Hematopoietic multipotent progenitor cell treated with erythropoietin and hydrocortisone succinate and interleukin-3 and kit ligand, for 17 days (in vitro differentiated cells): ENCODE measurements around the gene MYOM1.

Experiments
- DNase-seq: peaks from one replicate; pipeline ENCODE4 v3.0.0-alpha.2; 2015; ENCODE audit warnings: low spot score

Gene MYOM1

DNA sequence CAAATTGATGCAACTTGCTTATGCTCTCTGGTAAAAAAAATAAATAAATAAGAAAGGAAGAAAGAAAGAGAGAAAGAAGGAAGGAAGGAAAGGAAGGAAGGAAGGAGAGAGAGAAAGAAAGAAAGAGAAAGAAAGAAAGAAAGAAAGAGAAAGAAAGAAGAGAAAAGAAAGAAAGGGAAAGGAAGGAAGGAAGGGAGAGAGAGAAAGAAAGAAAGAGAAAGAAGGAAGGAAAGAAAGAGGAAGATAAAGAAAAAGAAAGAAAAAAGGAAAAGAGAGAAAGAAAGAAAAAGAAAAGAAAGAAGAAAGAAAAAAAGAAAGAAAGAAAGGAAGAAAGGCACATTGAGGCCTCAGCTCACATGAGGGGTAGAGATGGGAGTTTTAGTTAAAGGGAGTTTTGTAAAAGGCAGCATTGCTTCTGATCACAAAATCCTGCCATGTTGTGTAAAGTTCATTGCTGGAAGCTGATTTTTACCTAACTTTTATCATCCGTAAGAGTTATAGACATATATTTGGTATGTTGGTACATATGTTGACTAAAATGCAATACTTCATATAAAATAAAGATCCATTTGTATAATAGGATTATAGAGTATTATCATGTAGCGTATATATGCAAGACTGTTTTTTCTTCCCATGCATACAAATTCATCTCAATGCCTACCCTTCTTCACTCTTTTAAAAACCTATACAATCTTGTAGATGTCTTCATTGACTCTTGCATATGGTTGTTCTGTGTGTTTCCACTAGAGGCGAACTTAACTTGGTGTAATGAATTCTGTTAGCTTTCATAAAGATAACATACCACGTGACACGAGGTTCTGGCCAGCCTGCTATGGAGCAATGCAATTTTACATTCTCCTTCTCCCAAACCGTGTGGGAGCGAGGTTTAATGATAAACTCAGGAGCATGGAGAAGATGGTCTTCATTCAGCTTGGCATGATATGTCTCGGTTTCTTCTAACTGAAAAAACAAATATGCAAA is 32.8 kb downstream of the MYOM1 start:
- no peak for DNase-seq

DNA sequence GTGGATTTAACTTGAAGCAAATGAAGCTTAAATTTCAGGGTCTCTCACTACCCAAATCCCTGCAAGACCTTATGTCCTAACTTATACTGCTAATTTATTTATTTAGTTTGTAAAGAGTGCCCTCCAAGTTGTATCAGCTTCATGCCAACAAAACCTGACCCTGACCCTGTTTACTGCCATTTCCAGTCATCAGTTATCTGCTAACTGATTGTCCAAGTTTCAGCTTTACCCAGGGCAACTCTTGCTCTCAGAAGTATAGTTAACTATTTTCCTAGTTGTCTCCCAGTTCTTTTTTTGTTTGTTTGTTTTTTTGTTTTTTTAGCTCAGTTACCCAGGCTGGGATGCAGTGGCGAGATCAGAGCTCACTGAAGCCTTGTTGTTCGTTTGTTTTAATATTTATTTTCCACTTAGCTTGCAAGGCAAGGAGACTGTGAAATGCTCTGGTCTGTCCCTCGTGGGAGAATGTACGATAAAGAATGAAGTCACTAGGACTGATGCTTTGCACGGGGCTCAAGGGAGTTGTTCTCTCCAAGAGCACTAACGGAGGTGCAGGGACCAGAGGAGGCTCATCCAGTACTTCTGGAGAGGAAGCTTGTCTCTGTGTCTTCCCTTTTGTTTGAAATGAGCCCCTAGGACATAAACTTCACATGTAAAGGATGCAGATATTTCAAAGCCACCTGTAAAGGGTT is 35.3 kb downstream of the MYOM1 start:
- no peak for DNase-seq

DNA sequence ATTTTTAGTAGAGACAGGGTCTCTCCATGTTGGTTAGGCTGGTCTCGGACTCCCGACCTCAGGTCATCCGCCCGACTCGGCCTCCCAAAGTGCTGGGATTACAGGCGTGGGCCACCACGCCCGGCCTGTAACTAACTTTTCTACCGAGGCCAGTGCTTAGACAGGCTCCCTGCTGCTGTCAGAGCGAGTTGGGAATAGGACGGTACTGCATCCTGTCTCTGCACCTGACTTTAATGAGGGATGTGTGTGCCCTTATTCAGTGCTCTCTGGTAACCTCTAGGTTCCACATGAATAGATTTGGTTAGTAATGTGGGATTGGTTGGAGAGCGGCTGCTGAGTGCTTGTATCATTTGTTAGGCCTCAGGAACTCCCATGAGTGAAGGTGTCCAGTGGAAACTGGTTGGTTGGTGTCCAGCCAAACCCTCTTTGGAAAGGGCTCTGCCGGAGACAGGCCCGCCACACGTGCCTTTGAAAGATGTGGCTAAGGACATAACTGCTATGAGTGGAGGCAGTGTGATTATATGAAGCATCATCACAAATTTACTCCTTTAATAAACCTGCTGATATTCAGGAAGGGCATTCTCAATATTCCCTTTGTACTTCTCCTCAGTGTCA is 36.6 kb downstream of the MYOM1 start:
- no peak for DNase-seq

DNA sequence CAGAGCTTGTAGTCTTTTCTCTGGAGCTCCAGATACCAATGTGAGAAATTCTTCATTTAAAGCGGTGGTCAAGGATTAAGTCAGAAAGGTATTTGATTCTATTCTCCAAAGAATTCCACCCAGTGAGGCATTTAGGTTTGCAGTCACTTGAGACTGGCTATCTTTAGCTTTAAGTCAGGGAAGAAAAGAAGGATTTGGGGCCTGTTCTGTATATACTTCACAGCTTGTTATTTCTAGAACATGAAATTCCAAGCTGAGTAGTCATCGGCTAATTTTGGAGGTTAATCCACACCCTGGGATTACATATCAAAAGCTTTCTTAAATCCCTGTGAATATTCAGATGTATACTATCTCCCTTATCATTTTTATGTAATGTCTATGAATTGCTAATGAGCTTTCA is 39.4 kb downstream of the MYOM1 start:
- DNase-seq, result no peak

DNA sequence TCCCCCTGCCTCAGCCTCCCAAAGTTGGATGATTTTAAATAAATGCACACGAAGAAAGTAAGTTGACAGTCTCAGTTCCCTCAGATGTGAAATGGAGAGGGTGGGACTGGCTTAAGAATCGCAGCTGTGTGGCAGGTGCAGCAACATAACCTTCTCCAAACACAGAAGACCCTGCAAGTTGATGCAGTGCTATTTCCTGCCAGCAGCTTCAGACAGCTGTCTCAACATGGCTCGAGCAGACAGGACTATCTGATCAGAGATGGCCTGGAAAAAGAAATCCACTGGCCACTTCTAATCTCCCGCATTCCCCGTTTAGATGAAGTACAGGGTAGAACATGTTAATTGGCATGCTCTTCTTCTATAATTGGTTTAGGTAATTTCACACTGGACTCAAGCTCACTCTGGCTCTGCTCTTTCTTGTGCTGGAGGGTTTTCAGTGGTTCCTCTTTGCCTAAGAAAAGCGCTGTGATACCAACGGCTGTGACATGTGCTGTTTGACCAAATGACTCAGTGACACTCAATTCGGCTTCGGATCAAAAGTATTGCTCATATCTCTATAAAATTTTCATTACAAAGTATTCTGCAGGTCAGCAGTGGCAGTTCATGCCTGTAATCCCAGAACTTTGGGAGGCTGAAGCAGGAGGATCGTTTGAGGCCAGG is 40.2 kb downstream of the MYOM1 start:
- no peak for DNase-seq

DNA sequence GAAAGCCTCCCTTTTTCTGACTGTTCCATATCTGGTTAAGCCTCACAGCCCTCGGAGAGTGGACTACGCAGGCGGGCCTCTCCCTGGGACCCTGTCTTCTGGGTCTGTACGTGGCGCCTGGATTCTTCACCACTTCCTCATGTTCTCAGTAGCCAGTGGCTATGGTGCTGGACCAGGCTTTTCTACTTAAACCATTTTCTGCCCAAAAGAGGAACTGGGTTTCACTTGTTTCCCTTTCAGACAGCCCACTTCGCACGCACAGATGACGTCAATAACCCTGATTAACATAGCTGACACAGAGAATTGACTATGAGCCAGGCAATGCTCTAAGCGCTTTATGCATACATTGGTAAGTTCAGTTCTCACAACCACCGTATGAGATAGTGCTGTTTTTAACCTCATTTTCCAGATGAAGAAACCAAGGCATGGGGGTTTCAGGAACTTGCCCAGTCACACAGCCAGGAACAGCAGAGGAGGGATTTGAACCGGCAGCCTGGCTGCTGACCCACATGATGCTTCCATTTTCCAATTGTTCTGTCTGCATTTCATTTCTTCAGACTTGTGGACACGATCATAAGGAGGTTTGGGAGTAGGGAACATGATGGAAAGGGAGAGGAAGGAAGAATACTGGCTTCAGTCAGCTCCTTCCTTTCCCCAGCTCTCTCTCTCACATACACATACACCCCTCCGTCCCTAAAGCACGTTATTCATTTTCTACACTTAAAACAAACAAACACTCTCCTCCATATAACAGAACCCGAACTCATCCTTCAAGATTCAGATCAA is 41.7 kb downstream of the MYOM1 start:
- peak; percentile 33 for DNase-seq

DNA sequence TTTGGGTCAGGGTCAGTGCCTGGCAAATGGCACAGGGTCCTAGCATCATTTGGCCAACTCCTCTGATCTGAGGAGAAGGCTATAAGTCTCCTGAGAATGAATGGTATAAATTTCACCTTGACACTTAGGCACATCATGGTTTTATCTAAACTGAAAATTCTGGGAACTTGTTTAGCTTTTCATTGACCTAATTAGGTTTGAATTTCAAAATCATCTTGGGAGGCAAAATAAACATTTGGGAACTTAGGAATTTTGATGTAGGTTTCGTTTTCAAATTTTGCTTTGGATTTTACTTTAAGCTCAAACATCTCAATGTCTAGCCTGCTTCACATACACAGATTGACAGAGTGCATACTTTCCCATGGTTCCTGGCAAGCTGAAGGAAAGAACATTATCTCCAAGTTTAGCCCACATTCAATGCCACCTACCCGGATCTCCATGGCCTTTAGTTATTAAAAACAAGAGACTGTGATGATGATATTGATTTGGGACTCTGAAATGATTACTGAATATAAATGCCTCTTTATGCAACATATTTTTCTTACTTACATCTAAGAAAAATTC is 44.5 kb downstream of the MYOM1 start:
- no peak for DNase-seq

DNA sequence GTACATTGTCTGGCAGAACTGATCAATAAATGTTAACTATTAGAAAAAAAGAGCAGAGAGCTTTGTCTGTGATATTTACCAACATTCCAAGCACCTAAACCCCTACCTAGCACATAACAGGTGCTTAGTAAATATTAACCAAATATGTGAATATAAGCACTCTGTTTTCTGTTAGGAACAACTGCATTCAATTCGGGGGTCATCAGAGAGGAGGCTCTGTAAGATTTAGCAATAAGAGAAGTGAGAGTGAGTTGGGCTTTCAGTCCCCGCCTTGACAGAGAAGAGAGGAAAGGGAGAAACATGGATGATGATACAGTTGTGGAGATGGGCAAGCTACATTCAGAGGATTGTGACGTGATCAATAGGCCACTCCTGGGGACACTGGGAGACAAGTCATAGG is 47.7 kb downstream of the MYOM1 start:
- no peak for DNase-seq

DNA sequence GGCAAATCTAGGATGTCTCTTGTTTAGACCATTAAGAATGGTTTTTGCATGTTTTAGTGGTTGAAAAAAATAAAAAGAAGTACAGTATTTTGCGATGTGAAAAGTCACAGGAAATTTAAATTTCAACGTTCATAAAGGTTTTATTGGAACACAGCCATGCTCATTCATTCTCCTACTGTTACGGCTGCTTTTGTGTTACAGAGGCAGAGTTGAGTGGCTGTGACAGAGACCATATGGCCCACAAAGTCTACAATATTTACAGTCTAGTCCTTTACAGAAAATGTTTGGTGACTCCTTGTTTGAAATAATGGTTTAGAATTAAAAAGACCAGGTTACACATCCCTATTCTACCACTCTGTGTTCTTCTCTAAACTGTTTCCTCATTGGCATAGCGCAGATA is 48.1 kb downstream of the MYOM1 start:
- no peak for DNase-seq

DNA sequence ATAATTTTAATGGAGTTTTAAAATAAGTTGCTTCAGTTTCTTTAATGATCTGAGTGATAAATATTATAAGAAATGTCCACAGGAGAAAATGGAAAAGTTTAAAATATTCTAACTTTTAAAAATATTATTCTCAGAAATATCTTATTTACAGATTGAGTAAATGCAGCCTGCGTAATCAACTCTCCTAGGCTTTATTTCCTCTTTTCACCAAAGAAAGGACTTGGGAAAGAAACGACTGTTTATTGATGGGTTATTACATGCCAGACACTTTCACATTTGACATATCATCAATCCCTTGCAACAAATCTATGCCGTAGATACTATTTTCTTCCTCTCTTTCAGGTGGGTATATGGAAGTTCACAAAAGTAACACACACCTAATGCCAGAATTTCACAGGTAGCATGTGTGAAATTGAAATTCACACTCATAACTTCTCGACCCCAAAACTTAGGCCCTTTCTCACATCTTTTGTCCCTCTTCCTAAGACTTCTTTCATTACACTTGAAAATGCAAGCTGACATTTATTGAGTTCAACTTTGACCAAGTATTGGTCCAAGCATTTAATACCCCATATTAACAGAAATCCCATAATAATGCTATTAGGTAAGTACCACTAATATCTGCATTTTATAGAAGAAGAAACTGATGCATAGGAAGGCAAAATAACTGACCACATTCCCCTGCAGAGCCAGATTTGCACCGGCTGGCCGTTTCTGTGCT is 49.2 kb downstream of the MYOM1 start:
- no peak for DNase-seq

DNA sequence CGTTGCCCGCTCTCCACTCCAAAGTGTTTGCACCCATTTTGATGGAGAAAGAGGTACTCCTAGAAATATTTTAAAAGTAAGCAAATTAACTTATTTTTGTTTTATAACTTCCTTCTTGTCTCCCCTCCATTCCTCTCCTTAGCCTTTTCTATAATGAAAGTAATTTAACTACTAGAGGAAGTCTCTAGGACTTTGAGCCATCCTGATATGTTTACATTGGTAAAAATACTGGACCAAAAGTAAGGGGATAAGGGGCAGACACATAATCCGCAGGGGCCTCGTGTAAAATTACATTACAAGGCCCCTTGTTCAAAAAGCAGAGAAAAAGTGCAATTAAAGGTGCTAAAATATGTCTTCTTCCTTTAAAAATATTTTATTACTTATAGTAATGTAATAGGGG is 55.4 kb downstream of the MYOM1 start:
- no peak for DNase-seq

DNA sequence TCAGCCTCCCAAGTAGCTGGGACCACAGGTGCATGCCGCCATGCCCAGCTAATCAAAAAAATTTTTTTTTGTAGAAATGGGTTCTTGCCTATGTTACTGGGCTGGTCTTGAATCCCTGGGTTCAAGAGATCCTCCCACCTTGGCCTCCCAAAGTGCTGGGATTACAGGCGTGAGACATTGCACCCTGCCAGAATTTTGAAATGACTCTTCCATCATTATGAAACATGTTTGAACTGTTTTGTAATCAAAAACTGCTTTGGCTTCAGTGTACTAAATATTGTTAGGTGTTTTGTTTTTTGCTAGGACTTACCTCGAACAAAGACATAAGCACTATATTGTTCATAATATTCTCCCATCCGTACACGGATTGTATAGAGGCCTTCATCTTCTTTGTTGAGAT is 55.8 kb downstream of the MYOM1 start:
- no peak for DNase-seq

DNA sequence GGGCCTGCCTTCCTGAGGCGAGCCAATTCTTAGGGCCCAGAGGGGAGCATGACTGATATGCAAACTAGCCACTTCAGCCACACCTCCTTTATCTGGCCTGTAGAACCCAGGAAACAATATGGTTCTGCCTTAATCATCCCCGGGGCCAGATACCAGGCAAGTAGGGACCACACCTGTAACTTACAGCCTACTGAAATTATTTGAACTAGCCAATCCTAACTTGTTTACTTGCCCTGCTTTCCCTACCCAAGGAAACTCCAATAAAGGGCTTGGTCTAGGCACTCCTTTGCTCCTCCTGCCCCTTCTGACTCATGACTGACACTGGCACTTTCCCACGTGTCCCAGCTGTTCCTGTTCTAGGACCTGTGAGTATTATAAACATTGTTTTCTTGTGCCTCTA is 57.6 kb downstream of the MYOM1 start:
- no peak for DNase-seq

DNA sequence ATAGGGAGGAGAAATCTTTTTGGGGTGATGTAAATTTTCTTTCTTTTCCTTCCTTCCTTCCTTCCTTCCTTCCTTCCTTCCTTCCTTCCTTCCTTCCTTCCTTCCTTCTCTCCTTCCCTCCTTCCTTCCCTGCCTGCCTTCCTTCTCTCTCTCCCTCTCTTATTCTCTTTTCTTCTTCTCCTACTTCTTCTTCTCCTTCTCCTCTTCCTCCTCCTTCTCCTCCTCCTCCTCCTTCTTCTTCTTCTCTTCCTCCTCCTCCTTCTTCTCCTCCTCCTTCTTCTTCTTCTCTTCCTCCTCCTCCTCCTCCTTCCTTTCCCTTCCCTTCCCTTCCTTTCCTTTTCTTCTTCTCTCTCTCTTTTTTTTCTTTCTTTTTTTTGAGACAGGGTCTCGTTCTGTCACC is 59.9 kb downstream of the MYOM1 start:
- no peak for DNase-seq

DNA sequence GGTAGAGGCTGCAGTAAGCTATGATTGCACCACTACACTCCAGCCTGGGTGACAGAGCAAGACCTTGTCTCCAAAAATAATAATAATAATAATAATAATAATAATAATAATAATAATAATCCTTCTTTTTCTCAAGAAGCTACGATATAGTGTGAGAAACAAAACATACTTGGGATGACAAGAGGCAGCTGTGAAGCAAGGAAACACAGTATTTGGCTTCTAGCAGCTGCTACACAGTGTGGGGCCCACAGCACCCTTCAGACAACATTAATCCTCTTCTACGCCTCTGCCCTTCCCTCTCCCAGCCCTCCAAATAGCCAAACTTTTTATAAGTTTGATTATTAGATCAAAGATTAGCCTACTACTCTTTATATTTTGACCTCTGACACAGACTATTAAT is 62.2 kb downstream of the MYOM1 start:
- DNase-seq, result no peak

DNA sequence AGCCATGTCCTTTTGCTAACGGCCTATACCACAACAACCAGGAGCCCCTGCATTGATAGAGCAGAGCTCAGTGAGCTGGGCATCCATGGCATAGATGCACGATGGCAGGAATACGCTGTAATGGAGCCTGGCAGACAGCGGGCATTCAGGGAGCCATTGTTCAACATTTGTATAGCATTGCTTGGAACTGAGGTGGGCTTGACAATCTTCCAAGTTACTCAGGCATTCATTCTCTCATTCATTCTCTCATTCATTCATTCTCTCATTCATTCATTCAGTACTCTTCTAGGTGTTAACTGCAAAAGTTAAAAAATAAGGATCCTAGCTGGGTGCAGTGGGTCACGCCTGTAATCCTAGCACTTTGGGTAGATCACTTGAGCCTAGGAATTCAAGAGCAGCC is 62.7 kb downstream of the MYOM1 start:
- DNase-seq, result no peak

DNA sequence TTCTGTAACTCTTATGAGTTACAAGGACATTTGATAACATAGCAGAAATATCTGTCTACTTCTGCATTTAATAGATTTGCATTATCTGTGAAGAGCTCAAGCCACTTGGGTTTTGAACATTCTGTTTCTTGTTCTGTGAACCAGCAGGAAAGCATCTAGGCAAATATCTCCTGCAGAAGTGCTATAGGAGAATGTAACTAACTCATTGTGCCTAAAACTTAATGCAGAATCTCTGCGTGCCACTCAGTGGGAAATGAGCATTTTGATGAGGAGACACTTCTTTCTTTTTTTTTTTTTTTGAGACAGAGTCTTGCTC is 63.5 kb downstream of the MYOM1 start:
- DNase-seq, result no peak

DNA sequence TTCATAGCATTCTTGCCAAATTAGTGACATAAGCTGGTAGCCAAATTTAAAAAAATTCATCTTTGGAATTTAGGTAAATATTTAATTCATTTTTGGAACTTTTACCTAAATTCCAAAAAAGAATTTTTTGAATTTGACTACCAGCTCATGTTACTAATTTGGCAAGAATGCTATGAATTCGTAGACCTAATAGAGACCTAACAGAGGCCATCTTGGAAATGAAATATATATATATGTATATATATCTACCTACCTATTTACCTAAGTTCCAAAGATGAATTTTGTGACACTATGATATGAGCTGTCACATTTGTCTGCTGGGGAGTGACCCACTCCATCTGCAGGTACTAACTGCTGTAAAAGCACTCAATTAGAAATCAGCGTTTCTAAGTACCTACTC is 65.6 kb downstream of the MYOM1 start:
- DNase-seq, result no peak

DNA sequence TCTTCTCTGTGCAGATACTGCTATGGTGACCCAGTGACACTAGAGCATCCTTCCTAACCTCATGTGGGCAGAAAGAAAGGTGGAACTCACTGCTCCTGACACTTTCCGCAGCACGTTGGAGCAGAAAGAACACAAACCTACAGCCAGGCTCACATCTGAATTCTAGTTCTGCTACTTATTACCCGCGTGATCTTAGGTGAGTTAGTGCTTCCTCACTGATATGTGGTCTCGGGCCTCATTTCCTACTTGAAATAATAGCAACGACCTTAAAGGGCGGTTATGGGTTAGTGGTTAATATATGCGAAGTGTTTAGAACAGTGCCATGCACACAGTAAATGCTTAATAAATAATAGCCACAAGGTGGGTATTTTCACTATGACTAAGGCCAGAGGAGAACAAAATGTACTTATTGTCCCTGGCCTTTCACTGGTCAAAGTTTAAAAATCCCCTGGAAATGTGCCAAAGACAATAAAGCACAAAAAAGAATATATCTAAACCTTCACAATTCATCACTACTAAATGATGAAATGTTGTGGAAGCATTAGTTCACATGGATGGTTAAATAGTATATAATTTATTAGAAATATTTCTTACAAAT is 66.6 kb downstream of the MYOM1 start:
- DNase-seq, result no peak

DNA sequence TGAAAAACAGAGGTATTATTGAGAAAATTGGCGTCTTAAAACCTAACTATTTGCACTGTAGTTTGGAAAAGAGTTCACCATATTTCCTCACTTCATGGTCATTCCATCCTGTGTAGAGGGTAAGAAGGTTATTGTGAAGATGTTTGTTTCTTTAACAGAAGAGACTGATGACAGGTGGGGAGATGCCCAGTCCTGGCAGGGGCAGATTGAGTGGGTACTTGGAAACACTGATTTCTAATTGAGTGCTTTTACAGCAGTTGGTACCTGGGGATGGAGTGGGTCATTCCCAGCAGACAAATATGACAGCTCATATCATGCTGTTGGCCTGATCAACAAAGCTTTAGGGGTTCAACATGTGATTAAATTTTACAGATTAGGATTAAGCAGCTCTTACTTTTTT is 67.5 kb downstream of the MYOM1 start:
- DNase-seq, result no peak
